ENCODE measurements around the gene DISC1.

The DISC1 gene

DNA sequence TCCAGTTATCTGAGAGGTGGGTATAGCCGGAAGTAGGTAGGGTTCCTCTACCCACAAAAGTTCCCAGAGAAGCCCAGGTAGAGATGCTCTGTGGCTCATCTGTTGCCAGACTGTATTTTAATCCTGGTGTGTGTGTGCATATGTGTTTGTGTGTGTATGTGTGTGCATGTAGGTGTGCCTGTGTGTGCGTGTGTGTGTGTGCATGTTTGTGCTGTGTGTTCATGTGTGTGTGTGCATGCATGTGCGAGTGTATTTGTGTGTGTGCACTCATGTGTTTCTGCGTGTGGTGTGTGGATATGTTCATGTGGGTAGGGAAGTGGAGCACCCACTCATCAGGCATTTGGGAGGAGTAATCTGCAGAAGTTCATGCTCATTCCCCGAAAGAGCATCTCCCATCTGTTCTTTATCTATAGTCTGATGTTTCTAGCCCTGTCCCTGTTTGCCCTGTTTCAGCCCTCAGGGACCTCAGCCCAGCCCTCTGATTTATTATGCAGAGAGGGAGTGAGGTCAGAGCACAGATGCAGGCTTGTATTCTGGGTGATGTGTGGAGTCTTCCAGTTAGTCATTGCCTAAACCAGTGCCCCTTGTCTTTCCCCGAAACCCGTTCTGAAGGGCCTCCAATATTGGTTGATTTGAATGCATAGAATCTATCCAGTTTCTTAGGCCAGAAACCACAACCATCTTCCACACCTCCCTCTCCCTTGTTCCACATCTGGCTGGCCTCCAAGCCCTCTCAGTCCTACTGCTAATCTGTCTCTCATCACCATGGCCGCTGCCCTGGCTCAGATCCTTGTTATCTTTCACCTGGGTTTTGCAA lies 69.1 kb downstream of the DISC1 start:
- no peaks in the 10 kb centered on the region for H3K27me3 ChIP-seq (ENCODE audit: low read length)
- H4K20me1 ChIP-seq (ENCODE audit: low read depth, low read length), result no peaks in the 10 kb centered on the region
- TF ChIP-seq EZH2phosphoT487 (conservative IDR thresholded peaks at IDR 0.05; ENCODE audit: low read length), result no peak
- TF ChIP-seq, protein P1, sequence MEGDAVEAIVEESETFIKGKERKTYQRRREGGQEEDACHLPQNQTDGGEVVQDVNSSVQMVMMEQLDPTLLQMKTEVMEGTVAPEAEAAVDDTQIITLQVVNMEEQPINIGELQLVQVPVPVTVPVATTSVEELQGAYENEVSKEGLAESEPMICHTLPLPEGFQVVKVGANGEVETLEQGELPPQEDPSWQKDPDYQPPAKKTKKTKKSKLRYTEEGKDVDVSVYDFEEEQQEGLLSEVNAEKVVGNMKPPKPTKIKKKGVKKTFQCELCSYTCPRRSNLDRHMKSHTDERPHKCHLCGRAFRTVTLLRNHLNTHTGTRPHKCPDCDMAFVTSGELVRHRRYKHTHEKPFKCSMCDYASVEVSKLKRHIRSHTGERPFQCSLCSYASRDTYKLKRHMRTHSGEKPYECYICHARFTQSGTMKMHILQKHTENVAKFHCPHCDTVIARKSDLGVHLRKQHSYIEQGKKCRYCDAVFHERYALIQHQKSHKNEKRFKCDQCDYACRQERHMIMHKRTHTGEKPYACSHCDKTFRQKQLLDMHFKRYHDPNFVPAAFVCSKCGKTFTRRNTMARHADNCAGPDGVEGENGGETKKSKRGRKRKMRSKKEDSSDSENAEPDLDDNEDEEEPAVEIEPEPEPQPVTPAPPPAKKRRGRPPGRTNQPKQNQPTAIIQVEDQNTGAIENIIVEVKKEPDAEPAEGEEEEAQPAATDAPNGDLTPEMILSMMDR (IDR thresholded peaks at IDR 0.05; ENCODE audit: insufficient read depth, low read length, poor library complexity, severe bottlenecking), result no peak
- H3K9ac ChIP-seq (ENCODE audit: low read length), result no peak overlapping the region
- no peaks in the 10 kb centered on the region for H3F3A ChIP-seq (ENCODE audit: insufficient read depth)
- no peak overlapping the region for H2AFZ ChIP-seq (ENCODE audit: low read depth, low read length, severe bottlenecking)
- H3K4me2 ChIP-seq (ENCODE audit: low read depth, low read length, poor library complexity, severe bottlenecking), result no peak overlapping the region
- no peaks in the 10 kb centered on the region for H3K9me2 ChIP-seq (replicated peaks; ENCODE audit: insufficient read depth, low read length)
- no peaks in the 10 kb centered on the region for H3K36me3 ChIP-seq (ENCODE audit: low read length)
- H3K9me3 ChIP-seq (ENCODE audit: insufficient read depth, low read length), result no peaks in the 10 kb centered on the region
- no peak overlapping the region for H3K4me3 ChIP-seq (ENCODE audit: insufficient read depth, low read length, poor library complexity, severe bottlenecking)
- H3K79me2 ChIP-seq (ENCODE audit: insufficient read depth, low read length), result no peaks in the 10 kb centered on the region
- H3K27ac ChIP-seq (ENCODE audit: low read depth, low read length), result no peak overlapping the region

DNA sequence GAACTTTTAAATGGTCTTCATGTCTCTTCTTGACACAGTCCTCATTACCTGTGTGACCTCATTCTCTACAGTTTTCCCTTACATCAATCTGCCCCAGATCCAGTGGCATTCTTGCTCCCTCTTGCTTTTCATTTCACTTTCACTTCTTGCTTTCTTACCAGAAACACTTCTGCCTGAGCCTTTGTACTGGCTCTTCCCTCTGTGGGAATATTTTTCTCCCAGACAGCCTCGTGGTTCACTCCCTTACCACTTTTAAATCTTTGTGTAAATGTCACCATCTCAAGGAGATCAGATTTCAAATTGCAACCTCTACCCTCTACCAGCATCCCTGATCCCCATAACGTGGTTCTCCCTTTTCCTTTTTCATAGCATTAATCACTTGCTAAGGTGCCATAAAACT lies 73.2 kb downstream of the DISC1 start:
- Histone ChIP-seq H3K79me2 (ENCODE audit: insufficient read depth, low read length) (no peaks in the 10 kb centered on the region), H3K36me3 (ENCODE audit: low read length) (no peaks in the 10 kb centered on the region), H3K9me2 (replicated peaks; ENCODE audit: insufficient read depth, low read length) (no peaks in the 10 kb centered on the region), H3K9ac (ENCODE audit: low read length) (no peak overlapping the region), H3K4me2 (ENCODE audit: low read depth, low read length, poor library complexity, severe bottlenecking) (no peak overlapping the region), H3K9me3 (ENCODE audit: insufficient read depth, low read length) (no peaks in the 10 kb centered on the region), H3K4me3 (ENCODE audit: insufficient read depth, low read length, poor library complexity, severe bottlenecking) (no peak overlapping the region), H4K20me1 (ENCODE audit: low read depth, low read length) (no peaks in the 10 kb centered on the region), H3F3A (ENCODE audit: insufficient read depth) (no peaks in the 10 kb centered on the region), H3K27ac (ENCODE audit: low read depth, low read length) (no peak overlapping the region), H2AFZ (ENCODE audit: low read depth, low read length, severe bottlenecking) (no peak overlapping the region), H3K27me3 (ENCODE audit: low read length) (no peaks in the 10 kb centered on the region)
- TF ChIP-seq EZH2phosphoT487 (conservative IDR thresholded peaks at IDR 0.05; ENCODE audit: low read length), result no peak
- TF ChIP-seq, protein P1 (IDR thresholded peaks at IDR 0.05; ENCODE audit: insufficient read depth, low read length, poor library complexity, severe bottlenecking), result no peak

DNA sequence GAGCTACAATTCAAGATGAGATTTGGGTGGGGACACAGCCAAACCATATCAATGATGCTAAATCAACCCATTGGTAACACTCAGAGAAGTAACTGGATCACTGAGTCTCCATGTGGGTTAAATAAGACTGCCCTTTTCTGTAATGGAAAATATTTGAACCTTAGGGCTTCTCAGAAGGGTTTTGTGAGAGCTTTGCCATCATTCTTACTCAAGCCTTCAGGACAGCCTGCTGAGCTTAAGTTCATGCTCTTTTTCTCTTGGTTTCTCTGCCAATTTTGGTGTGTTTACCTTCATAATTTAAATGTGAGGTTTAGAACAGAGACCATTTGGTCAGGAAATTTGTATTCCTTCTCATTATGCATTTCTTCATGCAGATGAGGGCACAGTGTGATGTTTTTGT lies 74.7 kb downstream of the DISC1 start:
- Histone ChIP-seq H3K27ac (ENCODE audit: low read depth, low read length) (no peak overlapping the region), H4K20me1 (ENCODE audit: low read depth, low read length) (no peaks in the 10 kb centered on the region)
- TF ChIP-seq, protein P1 (IDR thresholded peaks at IDR 0.05; ENCODE audit: insufficient read depth, low read length, poor library complexity, severe bottlenecking), result no peak
- no peak for TF ChIP-seq EZH2phosphoT487 (conservative IDR thresholded peaks at IDR 0.05; ENCODE audit: low read length)

More for the DNA sequence above, 74.7 kb downstream of the DISC1 start:
- Histone ChIP-seq H3K79me2 (ENCODE audit: insufficient read depth, low read length) (no peaks in the 10 kb centered on the region), H3K9me2 (replicated peaks; ENCODE audit: insufficient read depth, low read length) (no peaks in the 10 kb centered on the region), H3K9ac (ENCODE audit: low read length) (no peak overlapping the region), H3F3A (ENCODE audit: insufficient read depth) (no peaks in the 10 kb centered on the region), H3K27me3 (ENCODE audit: low read length) (no peaks in the 10 kb centered on the region), H3K4me3 (ENCODE audit: insufficient read depth, low read length, poor library complexity, severe bottlenecking) (no peak overlapping the region), H3K9me3 (ENCODE audit: insufficient read depth, low read length) (no peaks in the 10 kb centered on the region), H2AFZ (ENCODE audit: low read depth, low read length, severe bottlenecking) (no peak overlapping the region), H3K36me3 (ENCODE audit: low read length) (no peaks in the 10 kb centered on the region), H3K4me2 (ENCODE audit: low read depth, low read length, poor library complexity, severe bottlenecking) (no peak overlapping the region)
